HepG2 (cell line): Measurements from ENCODE around the gene LRRC45. TPM values are rescaled to one million over a fixed set of nuclear protein-coding genes. Genes with fewer than 3 reads are reported as not detected.
A peak's percentile ranks its signal among the peaks of the same experiment; 100 is the strongest.

Experiments
- CREB3 ChIP-seq: sonication (generic); formaldehyde crosslinking; IDR thresholded peaks from 2 replicates; pipeline ENCODE4 v1.5.0; 2020; ENCODE audit warnings: missing genetic modification reagents
- DR1 ChIP-seq: sonication (generic); formaldehyde crosslinking; IDR thresholded peaks from 2 replicates; pipeline ENCODE4 v1.8.0; 2021; ENCODE audit warnings: mild to moderate bottlenecking, missing genetic modification reagents, inconsistent platforms
- FOXM1 ChIP-seq: sonication (generic); formaldehyde crosslinking; IDR thresholded peaks from 2 replicates; pipeline ENCODE4 v1.5.0; 2020; ENCODE audit warnings: missing genetic modification reagents
- GLI4 ChIP-seq: sonication (generic); formaldehyde crosslinking; IDR thresholded peaks from 2 replicates; pipeline ENCODE4 v1.5.1; 2020; ENCODE audit warnings: missing genetic modification reagents, mild to moderate bottlenecking, moderate library complexity, borderline replicate concordance
- HBP1 ChIP-seq: IDR thresholded peaks from 2 replicates; pipeline ENCODE4 v1.6.1; 2016; ENCODE audit warnings: low read depth, control low read depth
- KAT7 ChIP-seq: IDR thresholded peaks from 2 replicates; pipeline ENCODE4 v1.6.1; 2018; ENCODE audit warnings: borderline replicate concordance, missing compliant biosample characterization
- KDM3A ChIP-seq: IDR thresholded peaks from 2 replicates; pipeline ENCODE4 v1.6.1; 2018; ENCODE audit warnings: low read depth, missing compliant biosample characterization
- KMT2B ChIP-seq: IDR thresholded peaks from 2 replicates; pipeline ENCODE4 v1.6.1; 2016; ENCODE audit warnings: missing genetic modification reagents, missing compliant biosample characterization
- MED8 ChIP-seq: sonication (generic); formaldehyde crosslinking; IDR thresholded peaks from 2 replicates; pipeline ENCODE4 v1.8.1; 2023; ENCODE audit warnings: mild to moderate bottlenecking, missing genetic modification reagents; ENCODE audit not compliant: insufficient replicate concordance
- MIER2 ChIP-seq: IDR thresholded peaks from 2 replicates; pipeline ENCODE4 v1.6.1; 2016; ENCODE audit warnings: missing biosample characterization, missing genetic modification reagents
- MNT ChIP-seq: fragments of 450-650 bp; IDR thresholded peaks from 2 replicates; pipeline ENCODE4 v1.6.1; 2016
- SAP130 ChIP-seq: IDR thresholded peaks from 2 replicates; pipeline ENCODE4 v1.6.1; 2016; ENCODE audit warnings: low read depth
- SATB2 ChIP-seq: sonication (generic); formaldehyde crosslinking; IDR thresholded peaks from 2 replicates; pipeline ENCODE4 v1.5.0; 2020; ENCODE audit warnings: missing genetic modification reagents
- SIX1 ChIP-seq: sonication (generic); formaldehyde crosslinking; IDR thresholded peaks from 2 replicates; pipeline ENCODE4 v1.4.0; 2020; ENCODE audit warnings: missing genetic modification reagents, borderline replicate concordance
- ZBTB8A ChIP-seq: sonication (generic); formaldehyde crosslinking; IDR thresholded peaks from 2 replicates; pipeline ENCODE4 v1.4.0; 2020; ENCODE audit warnings: mild to moderate bottlenecking, low read depth, missing genetic modification reagents, borderline replicate concordance
- ZNF180 ChIP-seq: sonication (generic); formaldehyde crosslinking; IDR thresholded peaks from 2 replicates; pipeline ENCODE4 v1.4.0; 2020; ENCODE audit warnings: low read depth, missing genetic modification reagents, borderline replicate concordance
- ZNF253 ChIP-seq: sonication (generic); formaldehyde crosslinking; IDR thresholded peaks from 2 replicates; pipeline ENCODE4 v1.8.0; 2022; ENCODE audit warnings: mild to moderate bottlenecking, missing genetic modification reagents, borderline replicate concordance
- ZNF33A ChIP-seq: sonication (generic); formaldehyde crosslinking; IDR thresholded peaks from 2 replicates; pipeline ENCODE4 v1.5.1; 2020; ENCODE audit warnings: missing genetic modification reagents, mild to moderate bottlenecking, moderate library complexity, borderline replicate concordance
- ZNF354B ChIP-seq: sonication (generic); formaldehyde crosslinking; IDR thresholded peaks from 2 replicates; pipeline ENCODE4 v1.8.0; 2022; ENCODE audit warnings: mild to moderate bottlenecking, missing genetic modification reagents
- ZNF382 ChIP-seq: sonication (generic); formaldehyde crosslinking; IDR thresholded peaks from 2 replicates; pipeline ENCODE4 v1.5.0; 2020; ENCODE audit warnings: missing genetic modification reagents, mild to moderate bottlenecking, borderline replicate concordance
- ZNF547 ChIP-seq: sonication (generic); formaldehyde crosslinking; IDR thresholded peaks from 2 replicates; pipeline ENCODE4 v1.5.1; 2020; ENCODE audit warnings: mild to moderate bottlenecking, missing genetic modification reagents
- ZNF776 ChIP-seq: sonication (generic); formaldehyde crosslinking; IDR thresholded peaks from 2 replicates; pipeline ENCODE4 v1.4.0; 2020; ENCODE audit warnings: mild to moderate bottlenecking, missing genetic modification reagents
- polyA plus RNA-seq, 8 experiments: library from polyadenylated mRNA; depleted of rRNA in 3 of 8; stranded (reverse) in 7 of 8; unstranded in 1 of 8; fragments of >200 nt; fragmentation: Illumina TruSeq in 4 of 8; extraction: Trizol in 4 of 8; gene quantifications; 2 replicates each; pipeline versions ENCODE4 v1.2.1 to v1.2.3, GENCODE V29; 2011 to 2016; ENCODE audit warnings: low read depth in 4 of 8, missing spikeins in 1 of 8, mixed read lengths in 1 of 8; ENCODE audit not compliant: insufficient read depth in 1 of 8
- total RNA-seq, 5 experiments: library from RNA; depleted of rRNA; stranded (reverse); fragments of >200 nt; fragmentation: Illumina TruSeq; extraction: Trizol; gene quantifications; 2 replicates each; pipeline ENCODE4 v1.2.3, GENCODE V29; 2016; ENCODE audit warnings: low read depth in 1 of 5
- TF ChIP-seq, protein P1 (sequence below): sonication (generic); formaldehyde crosslinking; IDR thresholded peaks from 2 replicates; pipeline ENCODE4 v1.5.0; 2020; ENCODE audit warnings: missing genetic modification reagents, mild to moderate bottlenecking, borderline replicate concordance
- TF ChIP-seq, protein P2 (sequence below): sonication (generic); formaldehyde crosslinking; IDR thresholded peaks from 2 replicates; pipeline ENCODE4 v1.5.1; 2020; ENCODE audit warnings: mild to moderate bottlenecking, missing genetic modification reagents, moderate library complexity

LRRC45 gene
- total and polyA plus RNA-seq, 2 of the 13 experiments (the other 11 are each of a cell fraction or from before 2014, with no cell fraction given): 11.6 to 48.1 TPM

- TF ChIP-seq, protein P1, sequence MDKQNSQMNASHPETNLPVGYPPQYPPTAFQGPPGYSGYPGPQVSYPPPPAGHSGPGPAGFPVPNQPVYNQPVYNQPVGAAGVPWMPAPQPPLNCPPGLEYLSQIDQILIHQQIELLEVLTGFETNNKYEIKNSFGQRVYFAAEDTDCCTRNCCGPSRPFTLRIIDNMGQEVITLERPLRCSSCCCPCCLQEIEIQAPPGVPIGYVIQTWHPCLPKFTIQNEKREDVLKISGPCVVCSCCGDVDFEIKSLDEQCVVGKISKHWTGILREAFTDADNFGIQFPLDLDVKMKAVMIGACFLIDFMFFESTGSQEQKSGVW: no peak
- TF ChIP-seq ZNF776 (CRISPR knock-in tag) (peak; percentile 98), SAP130 (CRISPR knock-in tag) (peak; percentile 99), SATB2 (CRISPR knock-in tag) (no peak), SIX1 (no peak), MNT (peak; percentile 29; the same call in 1 of the 2 replicates), ZNF547 (CRISPR knock-in tag) (peak; percentile 75), KAT7 (CRISPR knock-in tag) (peak; percentile 94), ZNF33A (no peak), MIER2 (CRISPR knock-in tag) (peak; percentile 14), KMT2B (CRISPR knock-in tag) (peak; percentile 42; the same call in 1 of the 2 replicates), MED8 (CRISPR knock-in tag) (no peak), GLI4 (CRISPR knock-in tag) (no peak), ZNF180 (CRISPR knock-in tag) (no peak), HBP1 (CRISPR knock-in tag) (peak; percentile 77; the same call in 1 of the 2 replicates), ZNF354B (CRISPR knock-in tag) (no peak), CREB3 (0 out of 2 replicates have a peak, but pooled peaks have one; percentile 18), FOXM1 (CRISPR knock-in tag) (no peak), KDM3A (peak; percentile 93), ZBTB8A (CRISPR knock-in tag) (no peak; the same call in 1 of the 2 replicates), DR1 (CRISPR knock-in tag) (peak; percentile 100), ZNF382 (CRISPR knock-in tag) (no peak), ZNF253 (CRISPR knock-in tag) (peak; percentile 90; the same call in 1 of the 2 replicates)
- TF ChIP-seq, protein P2, sequence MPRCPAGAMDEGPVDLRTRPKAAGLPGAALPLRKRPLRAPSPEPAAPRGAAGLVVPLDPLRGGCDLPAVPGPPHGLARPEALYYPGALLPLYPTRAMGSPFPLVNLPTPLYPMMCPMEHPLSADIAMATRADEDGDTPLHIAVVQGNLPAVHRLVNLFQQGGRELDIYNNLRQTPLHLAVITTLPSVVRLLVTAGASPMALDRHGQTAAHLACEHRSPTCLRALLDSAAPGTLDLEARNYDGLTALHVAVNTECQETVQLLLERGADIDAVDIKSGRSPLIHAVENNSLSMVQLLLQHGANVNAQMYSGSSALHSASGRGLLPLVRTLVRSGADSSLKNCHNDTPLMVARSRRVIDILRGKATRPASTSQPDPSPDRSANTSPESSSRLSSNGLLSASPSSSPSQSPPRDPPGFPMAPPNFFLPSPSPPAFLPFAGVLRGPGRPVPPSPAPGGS: peak; percentile 92
Measured at GRCh38 chr17:82037092-82037888, 14.2 kb downstream of the LRRC45 start, which contains the start of gene DCXR (continued).
